ENCODE measurements around the gene BMS1. TPM values are rescaled to one million over a fixed set of nuclear protein-coding genes. Genes with fewer than 3 reads are reported as not detected.
"Not testable (repeated sequence)": the region's sequence is repeated elsewhere in the genome, so short reads cannot be mapped to it uniquely, and the experiment has no call there.

Gene BMS1
- total RNA-seq, 1 donor, result 21.2 TPM

- no peak for TF ChIP-seq CTCF (IDR thresholded peaks at IDR 0.05; ENCODE audit: insufficient read depth, low read depth, low read length)
- no peak for DNase-seq (ENCODE audit: low read depth)
- H3K4me3 ChIP-seq (ENCODE audit: low read depth, low read length), result no peak overlapping the region
Observed at GRCh38 chr10:42868530-42868929, 85.9 kb downstream of the BMS1 start.

DNA sequence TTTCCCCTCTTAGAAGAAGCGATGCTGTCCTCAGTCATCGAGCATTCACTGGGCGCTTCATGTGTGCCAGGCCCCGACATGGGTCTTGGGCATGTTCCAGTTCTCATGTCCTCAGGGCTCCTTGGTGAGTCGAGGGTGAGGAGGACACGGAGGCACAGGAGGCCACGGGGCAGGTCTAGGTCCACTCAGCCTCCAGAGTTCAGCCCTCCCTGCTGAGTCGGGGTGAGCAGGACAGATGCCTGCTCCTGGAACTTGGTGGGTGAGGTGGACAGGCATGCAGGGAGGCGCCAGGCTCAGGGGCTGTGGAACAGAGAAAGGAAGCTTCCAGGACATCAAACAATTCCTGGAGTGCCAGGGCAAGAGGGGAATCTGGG lies 87.4 kb downstream of the BMS1 start:
- no peak for TF ChIP-seq CTCF (IDR thresholded peaks at IDR 0.05; ENCODE audit: insufficient read depth, low read depth, low read length)
- no peak for DNase-seq (ENCODE audit: low read depth)
- H3K4me3 ChIP-seq (ENCODE audit: low read depth, low read length), result no peak overlapping the region

DNA sequence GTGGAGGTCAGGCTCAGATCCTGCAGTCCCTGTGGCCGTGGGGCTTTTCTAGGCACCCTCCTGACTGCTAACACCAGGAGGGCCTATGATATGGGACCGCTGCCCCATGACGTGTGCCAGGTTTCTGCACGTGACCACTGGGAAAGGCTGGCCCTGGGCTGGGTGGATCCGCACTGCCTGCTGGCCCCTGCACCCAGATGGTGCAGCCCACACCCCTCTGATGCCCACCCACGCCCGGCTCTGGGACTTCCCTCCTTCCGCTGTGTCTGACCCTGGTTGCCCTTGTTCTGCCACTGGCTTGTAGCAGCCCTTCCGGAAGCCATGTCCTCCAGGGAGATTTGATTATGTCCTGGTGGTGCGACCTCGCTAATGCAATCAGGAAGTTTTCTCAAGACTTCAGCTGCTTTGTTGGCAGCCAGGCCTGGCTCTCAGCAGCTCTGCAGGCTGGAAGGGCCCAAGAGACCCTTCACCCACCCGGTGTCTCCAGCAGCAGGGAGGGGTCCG lies 88.6 kb downstream of the BMS1 start:
- peak; percentile 1 for DNase-seq (ENCODE audit: low read depth)
- not testable (repeated sequence) for H3K4me3 ChIP-seq (ENCODE audit: low read depth, low read length)

DNA sequence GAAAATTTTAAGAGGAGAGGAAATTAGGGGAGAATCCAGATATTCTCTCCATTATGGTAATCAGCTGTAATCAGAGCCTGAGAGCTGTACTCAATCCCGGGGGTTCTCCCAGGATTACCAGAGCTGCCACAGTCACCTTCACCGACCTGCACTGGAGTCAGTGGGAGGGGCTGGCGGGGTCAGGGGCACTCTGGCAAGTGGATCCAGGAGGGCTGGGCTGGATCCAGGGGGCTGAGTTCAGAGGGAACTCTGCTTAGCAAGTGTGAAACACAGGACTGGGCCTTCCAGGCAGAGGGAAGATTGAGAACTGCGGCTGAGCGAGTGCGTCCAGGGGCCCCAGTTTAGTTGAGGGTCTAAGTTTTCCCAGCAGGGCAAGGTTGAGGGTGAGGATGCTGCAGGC lies 89.2 kb downstream of the BMS1 start:
- no peak for DNase-seq (ENCODE audit: low read depth)
- no peak for TF ChIP-seq CTCF (IDR thresholded peaks at IDR 0.05; ENCODE audit: insufficient read depth, low read depth, low read length)
- H3K4me3 ChIP-seq (ENCODE audit: low read depth, low read length), result no peak overlapping the region

- no peak overlapping the region for H3K4me3 ChIP-seq (ENCODE audit: low read depth, low read length)
- no peak for TF ChIP-seq CTCF (IDR thresholded peaks at IDR 0.05; ENCODE audit: insufficient read depth, low read depth, low read length)
- no peak for DNase-seq (ENCODE audit: low read depth)
Observed at GRCh38 chr10:42872865-42873435, 90.4 kb downstream of the BMS1 start.

DNA sequence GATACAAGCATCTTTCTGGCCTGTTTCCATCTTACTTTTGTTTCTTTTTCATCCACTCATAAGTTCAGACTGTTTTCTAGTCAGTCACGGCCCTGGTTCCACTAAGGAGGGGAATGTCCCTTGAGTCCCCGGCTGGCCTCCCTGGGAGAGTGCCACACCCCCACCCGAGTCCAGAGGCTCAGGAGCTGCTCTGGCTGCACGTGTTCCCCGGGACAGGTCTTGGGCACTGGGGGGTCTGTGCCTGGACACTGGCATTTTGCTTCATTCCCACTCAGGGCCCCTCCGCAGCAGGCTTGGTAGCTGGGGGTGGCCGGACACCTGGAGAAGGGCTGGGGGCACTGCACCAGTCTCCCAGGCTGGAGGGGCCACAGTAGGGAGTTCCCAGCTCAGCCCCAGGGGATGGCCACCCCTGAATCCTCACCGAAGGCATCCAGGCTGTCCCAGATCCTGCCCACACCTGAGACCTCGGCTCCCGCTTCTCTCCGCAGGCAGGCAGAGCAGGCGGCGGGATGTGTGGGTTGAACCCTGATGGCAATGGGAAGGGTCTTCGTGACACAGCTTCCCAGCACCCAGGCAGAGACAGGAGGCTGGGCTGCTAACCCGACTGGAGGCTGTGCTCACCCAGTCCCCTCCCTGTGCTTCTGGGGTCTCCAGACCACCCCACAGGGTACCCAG lies 92.3 kb downstream of the BMS1 start:
- H3K4me3 ChIP-seq (ENCODE audit: low read depth, low read length), result no peak overlapping the region
- DNase-seq (ENCODE audit: low read depth), result no peak
- TF ChIP-seq CTCF (IDR thresholded peaks at IDR 0.05; ENCODE audit: insufficient read depth, low read depth, low read length), result no peak

DNA sequence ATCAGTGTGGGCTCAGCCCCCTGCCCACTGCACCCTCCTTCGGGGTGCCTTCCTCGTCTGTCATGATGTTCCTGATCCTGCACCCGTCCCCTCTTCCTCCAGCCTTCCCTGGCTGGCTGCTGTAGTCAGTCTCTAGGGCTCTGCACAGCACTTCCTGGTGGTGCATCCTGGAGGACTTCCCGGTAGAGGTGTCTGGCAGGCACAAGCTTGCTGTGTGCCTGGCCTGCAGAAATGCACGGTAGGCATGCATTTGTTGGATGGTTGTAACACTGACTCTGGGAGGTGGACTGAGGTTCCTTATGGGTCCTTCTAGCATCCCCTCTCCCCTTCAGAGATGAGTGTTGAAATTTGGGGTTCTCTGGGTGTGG lies 92.8 kb downstream of the BMS1 start:
- no peak for DNase-seq (ENCODE audit: low read depth)
- TF ChIP-seq CTCF (IDR thresholded peaks at IDR 0.05; ENCODE audit: insufficient read depth, low read depth, low read length), result no peak
- no peak overlapping the region for H3K4me3 ChIP-seq (ENCODE audit: low read depth, low read length)

Data from fibroblast of villous mesenchyme (primary cell).